GM19025 (cell line): ENCODE measurements around the gene DOCK10.
"Not testable (repeated sequence)": the region's sequence is repeated elsewhere in the genome, so short reads cannot be mapped to it uniquely, and the experiment has no call there.

ENCODE experiments used
- ATAC-seq: cut with Tn5 transposase; IDR thresholded peaks from one replicate; pipeline ENCODE4 v1.9.1; 2021; ENCODE audit warnings: mild to moderate bottlenecking, low read depth, moderate library complexity; ENCODE audit not compliant: unreplicated experiment

Gene DOCK10

DNA sequence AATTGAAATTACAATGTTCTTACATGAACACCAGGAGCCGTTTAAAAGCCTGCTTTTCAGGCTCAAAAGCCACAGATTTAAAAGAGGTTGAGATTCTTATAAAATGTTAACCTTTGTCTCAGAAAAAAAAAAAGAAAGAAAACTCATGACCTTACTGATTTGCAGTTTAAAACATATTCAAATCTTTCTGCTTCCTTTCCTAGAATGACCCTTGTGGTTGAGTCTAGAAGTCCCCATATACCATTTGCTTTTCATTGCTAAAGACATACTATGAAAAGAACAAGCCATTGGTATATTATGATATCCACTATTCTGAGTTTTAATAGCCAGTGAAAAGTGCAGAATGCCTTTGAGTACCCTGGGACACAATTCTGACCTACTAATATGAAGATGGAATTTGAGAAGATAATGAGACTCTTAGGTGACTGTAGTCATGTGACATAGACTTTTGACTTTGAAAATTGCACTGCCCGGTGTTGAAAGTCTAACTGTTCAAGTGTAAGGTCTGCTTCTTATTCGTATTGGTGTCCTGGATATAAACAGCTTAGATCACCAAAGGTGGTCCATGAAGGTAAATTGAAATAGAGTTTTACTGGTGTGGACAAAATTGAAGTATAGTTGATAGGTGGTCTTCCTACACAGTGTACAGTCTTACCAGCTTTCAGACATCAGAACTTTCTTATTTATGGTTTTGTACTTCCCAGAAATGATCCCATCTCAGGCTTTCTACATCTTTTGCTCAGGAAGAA is 117.0 kb downstream of the DOCK10 start:
- peak; percentile 24 for ATAC-seq

- no peak for ATAC-seq
Measured at GRCh38 chr2:224924631-224925030, 117.6 kb downstream of the DOCK10 start.

DNA sequence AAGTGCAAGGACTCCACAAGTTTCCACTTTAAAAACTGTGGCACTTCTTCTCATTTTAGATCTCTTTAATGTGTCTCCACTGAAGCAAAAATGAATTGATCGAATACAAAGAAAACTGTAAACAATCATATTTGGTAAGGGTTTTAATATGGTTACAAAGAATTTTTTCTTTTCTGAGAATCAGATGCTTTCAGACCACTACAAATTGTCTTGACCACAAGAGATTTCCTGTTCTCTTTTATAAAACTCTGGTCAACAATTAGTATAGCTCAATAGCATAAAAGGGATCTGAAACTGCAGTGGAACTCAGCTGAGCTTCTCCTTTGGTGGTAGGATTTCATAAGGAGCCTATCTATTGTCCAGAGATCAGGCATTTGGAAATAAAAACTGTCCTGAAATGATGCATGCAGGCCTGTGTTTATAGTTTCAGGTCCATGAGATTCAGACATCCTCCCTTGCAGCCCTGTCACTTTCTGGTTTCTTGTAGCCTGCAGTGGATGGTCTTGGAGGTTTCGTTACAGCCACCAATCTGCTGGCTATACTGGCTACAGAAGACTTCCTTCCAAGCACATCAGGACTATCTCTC is 120.0 kb downstream of the DOCK10 start:
- ATAC-seq, result peak; percentile 49

GRCh38 chr2:224919472-224920110 is 122.7 kb downstream of the DOCK10 start:
- ATAC-seq, result no peak

DNA sequence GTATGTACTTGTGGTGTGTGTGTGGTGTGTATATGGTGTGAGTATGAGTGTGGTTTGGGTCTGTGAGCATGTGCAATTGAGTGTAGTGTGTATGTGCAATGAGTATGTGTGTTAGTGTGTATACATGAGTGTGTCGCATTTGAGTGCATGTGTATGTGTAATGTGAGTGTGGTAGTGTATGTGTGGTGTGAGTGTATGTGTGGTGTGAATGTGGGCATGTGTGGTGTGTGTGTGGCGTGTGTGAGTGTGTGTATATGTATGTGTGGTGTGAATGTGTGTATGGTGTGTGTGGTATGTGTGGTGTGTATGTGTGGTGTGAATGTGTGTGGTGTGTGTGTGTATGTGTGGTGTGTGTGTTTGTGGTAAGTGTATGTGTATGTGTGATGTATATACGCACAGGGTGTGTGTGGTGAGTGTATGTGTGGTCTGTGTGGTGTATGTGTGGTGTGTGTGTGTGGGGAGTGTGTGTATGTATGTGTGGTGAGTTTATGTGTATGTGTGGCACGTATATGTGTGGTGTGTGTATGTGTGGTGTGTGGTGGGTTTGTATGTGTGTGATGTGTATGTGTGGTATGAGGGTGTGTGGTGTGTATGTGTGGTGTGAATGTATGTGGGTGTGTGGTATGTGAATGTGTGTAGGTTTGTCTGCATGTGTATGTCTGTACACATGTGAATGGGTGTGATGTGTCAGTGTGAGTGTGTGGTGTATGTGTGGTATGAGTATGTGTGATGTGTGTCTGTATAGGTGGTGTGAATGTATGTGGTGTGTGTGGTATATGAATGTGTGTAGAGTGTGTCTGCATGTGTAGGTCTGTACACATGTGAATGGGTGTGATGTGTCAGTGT is 123.4 kb downstream of the DOCK10 start:
- no peak for ATAC-seq

- not testable (repeated sequence) for ATAC-seq
Measured at GRCh38 chr2:224917246-224917645, 125.0 kb downstream of the DOCK10 start.

DNA sequence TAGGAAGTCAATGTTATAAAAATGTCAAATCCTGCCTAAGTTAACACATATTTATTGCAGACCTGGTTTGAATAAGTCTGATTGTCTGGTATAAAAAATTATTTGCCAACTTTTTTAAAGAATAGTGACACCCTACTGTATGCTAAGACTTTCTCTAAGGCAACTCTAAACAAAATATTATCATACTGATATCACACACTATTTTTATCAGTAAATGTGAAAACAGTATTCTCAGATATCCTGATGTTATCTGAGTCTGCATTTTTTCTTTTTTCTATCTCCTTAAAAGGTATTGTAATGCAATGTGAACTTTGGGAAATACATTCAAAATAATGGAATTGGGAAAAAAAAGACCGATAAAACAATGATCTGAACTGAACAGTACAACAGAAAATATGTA is 127.1 kb downstream of the DOCK10 start:
- ATAC-seq, result no peak

GRCh38 chr2:224910574-224910925 is 131.7 kb downstream of the DOCK10 start:
- ATAC-seq, result no peak

- ATAC-seq, result peak; percentile 48
Measured at GRCh38 chr2:224909885-224910573, 132.2 kb downstream of the DOCK10 start.

GRCh38 chr2:224908818-224909217 is 133.4 kb downstream of the DOCK10 start:
- no peak for ATAC-seq

- ATAC-seq, result no peak
Measured at GRCh38 chr2:224904381-224904780, 137.9 kb downstream of the DOCK10 start.

DNA sequence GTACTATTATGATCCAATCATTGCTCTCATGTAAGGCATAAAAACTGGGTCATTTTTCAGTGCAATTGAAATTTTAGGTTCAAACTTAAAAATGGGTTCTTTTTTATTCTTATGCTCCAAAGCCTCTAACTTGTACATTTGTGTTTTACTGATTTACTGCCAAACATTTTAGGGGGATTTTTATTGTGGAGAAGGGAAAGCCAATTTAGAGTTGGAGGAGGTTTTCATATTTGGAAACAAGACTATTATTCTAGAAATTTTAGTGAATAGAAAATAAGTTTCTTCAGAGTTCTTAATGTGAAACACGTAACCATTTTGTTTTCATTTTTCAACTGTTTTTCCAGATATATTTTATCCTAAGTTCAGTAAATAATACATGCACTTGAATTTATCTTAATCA is 138.6 kb downstream of the DOCK10 start:
- no peak for ATAC-seq

- ATAC-seq, result no peak
Measured at GRCh38 chr2:224901121-224901676, 141.1 kb downstream of the DOCK10 start.

DNA sequence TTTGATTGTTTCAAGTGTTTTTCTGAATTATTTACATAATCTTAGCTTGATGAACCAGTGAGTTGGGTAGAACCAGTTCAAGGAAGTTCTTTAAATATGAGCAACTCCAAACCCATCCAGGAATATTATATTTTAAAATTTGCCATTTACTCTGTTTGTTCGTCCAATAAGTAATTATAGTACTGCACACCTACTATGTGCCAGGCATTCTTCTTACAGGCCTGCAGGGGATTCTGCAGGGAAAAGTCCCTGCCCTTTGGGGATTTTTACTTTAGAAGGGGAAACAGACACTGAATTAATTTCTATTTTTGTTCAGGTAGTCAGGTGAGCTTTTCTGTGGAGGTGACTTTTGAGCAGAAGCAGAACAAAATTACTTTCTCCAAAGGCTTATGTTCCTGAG is 146.9 kb downstream of the DOCK10 start:
- no peak for ATAC-seq

DNA sequence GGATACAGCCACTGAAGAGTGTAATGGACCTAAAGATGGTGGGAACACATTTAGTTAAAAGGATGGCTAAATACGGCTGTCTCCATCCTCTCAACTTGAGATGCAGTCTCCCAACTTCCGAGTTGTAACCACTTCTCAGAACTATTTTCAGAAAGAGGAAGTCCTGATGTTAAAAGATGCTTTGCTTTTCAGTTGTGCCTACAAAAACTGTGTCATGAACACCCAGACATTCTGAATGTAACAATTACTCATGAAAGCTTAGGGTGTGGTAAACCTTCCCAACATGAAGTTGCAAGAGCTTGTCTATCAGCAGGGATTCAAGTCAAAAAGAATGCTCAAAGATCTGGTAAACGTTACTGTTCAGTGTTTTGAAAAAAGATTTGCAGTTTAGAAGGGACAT is 147.9 kb downstream of the DOCK10 start:
- ATAC-seq, result peak; percentile 83

- peak; percentile 37 for ATAC-seq
Measured at GRCh38 chr2:224893848-224894247, 148.4 kb downstream of the DOCK10 start.

GRCh38 chr2:224892574-224893204 is 149.6 kb downstream of the DOCK10 start:
- ATAC-seq, result no peak

- no peak for ATAC-seq
Measured at GRCh38 chr2:224890372-224890771, 151.9 kb downstream of the DOCK10 start.

- ATAC-seq, result no peak
Measured at GRCh38 chr2:224887141-224887540, 155.1 kb downstream of the DOCK10 start.
